ENCODE measurements around the gene PSMD13.

DNA sequence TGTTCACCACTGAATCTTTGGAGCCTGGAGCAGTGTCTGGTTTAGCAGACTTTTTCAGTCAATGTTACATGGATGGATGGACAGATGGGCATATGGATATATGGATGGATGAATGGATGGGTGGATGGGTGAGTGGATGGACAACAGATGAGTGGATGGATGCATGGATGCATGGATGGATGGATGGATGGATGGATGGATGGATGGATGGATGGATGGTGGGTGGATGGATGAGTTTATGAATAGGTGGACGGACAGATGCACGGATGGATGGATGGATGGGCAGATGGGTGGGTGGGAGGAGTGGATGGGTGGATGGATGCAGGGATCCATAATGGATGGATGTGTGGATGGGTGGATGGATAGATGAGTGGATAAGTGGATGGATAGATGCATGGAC is 19.0 kb downstream of the PSMD13 start:
- TF ChIP-seq, protein P1, sequence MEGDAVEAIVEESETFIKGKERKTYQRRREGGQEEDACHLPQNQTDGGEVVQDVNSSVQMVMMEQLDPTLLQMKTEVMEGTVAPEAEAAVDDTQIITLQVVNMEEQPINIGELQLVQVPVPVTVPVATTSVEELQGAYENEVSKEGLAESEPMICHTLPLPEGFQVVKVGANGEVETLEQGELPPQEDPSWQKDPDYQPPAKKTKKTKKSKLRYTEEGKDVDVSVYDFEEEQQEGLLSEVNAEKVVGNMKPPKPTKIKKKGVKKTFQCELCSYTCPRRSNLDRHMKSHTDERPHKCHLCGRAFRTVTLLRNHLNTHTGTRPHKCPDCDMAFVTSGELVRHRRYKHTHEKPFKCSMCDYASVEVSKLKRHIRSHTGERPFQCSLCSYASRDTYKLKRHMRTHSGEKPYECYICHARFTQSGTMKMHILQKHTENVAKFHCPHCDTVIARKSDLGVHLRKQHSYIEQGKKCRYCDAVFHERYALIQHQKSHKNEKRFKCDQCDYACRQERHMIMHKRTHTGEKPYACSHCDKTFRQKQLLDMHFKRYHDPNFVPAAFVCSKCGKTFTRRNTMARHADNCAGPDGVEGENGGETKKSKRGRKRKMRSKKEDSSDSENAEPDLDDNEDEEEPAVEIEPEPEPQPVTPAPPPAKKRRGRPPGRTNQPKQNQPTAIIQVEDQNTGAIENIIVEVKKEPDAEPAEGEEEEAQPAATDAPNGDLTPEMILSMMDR (IDR thresholded peaks at IDR 0.05; ENCODE audit: low read length): no peak
- no peak for TF ChIP-seq EZH2 (IDR thresholded peaks at IDR 0.05; ENCODE audit: borderline replicate concordance, low read length)

Data from OCI-LY1 (cell line).